K562 (cell line): Measurements from ENCODE around the gene WDR35.
"Not testable (repeated sequence)": the region's sequence is repeated elsewhere in the genome, so short reads cannot be mapped to it uniquely, and the experiment has no call there.

Experiments used
- CTCF ChIP-seq, 3 experiments: IDR thresholded peaks in 2 of 3; conservative IDR thresholded peaks in 1 of 3; 2 replicates each; pipeline ENCODE4 v1.5.1; 2011 to 2012; ENCODE audit warnings: low read length in 3 of 3, mild to moderate bottlenecking in 3 of 3, control low read depth in 2 of 3, improper control_type of control experiment in 1 of 3, inconsistent platforms in 1 of 3, low read depth in 1 of 3, mixed read lengths in 1 of 3, moderate library complexity in 1 of 3; ENCODE audit not compliant: insufficient read depth in 2 of 3
- HDGF ChIP-seq: fragments of 450-650 bp; IDR thresholded peaks from 2 replicates; pipeline ENCODE4 v1.6.1; 2016
- PTBP1 ChIP-seq: fragments of 200-400 bp; formaldehyde crosslinking; IDR thresholded peaks from 2 replicates; pipeline ENCODE4 v1.6.1; 2017; ENCODE audit warnings: low read depth, low read length
- SRF ChIP-seq, 2 experiments: fragments of 250-450, 450-650 bp in 1 of 2; sonication (Bioruptor Pico) in 1 of 2; sonication (generic) in 1 of 2; formaldehyde crosslinking; IDR thresholded peaks; 2 replicates each; pipeline versions ENCODE4 v1.5.0 to v1.5.1; 2020 to 2022; ENCODE audit warnings: mild to moderate bottlenecking in 1 of 2, missing genetic modification reagents in 1 of 2
- TF ChIP-seq, protein P1 (sequence below): sonication (generic); formaldehyde crosslinking; IDR thresholded peaks from 2 replicates; pipeline ENCODE4 v1.8.1; 2023; ENCODE audit warnings: mild to moderate bottlenecking, missing genetic modification reagents

DNA sequence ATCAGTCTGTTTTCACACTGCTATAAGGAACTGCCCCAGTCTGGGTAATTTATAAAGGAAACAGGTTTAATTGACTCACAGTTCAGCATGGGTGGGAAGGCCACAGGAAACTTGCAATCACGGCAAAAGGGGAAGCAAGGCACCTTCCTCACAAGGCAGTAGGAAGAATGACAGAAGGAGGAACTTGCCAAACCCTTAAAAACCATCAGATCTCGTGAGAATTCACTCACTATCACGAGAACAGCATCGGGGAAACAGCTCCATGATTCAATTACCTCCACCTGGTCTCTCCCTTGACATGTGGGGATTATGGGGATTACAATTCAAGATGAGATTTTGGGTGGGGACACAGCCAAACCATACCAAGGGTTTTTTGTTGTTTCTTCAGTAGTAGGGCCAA lies 97.9 kb downstream of the WDR35 start:
- TF ChIP-seq, protein P1, sequence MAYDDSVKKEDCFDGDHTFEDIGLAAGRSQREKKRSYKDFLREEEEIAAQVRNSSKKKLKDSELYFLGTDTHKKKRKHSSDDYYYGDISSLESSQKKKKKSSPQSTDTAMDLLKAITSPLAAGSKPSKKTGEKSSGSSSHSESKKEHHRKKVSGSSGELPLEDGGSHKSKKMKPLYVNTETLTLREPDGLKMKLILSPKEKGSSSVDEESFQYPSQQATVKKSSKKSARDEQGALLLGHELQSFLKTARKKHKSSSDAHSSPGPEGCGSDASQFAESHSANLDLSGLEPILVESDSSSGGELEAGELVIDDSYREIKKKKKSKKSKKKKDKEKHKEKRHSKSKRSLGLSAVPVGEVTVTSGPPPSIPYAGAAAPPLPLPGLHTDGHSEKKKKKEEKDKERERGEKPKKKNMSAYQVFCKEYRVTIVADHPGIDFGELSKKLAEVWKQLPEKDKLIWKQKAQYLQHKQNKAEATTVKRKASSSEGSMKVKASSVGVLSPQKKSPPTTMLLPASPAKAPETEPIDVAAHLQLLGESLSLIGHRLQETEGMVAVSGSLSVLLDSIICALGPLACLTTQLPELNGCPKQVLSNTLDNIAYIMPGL (CRISPR knock-in tag) = not testable (repeated sequence)
- not testable (repeated sequence) for TF ChIP-seq PTBP1; SRF (CRISPR knock-in tag; IDR thresholded peaks at IDR 0.05); CTCF (IDR thresholded peaks at IDR 0.05 in 2 of 3, conservative IDR thresholded peaks at IDR 0.05 in 1 of 3; ENCODE audit: insufficient read depth in 2 of 3, low read depth in 1 of 3, low read length in 3 of 3); HDGF
